Esophagus muscularis mucosa (tissue), 4 donors: Measurements from ENCODE around the gene TELO2. TPM values are rescaled to one million over a fixed set of nuclear protein-coding genes. Genes with fewer than 3 reads are reported as not detected.

Experiments
- DNase-seq: peaks from one replicate; pipeline ENCODE4 v3.0.0-alpha.2; 2017; ENCODE audit errors: extremely low spot score
- H3K27ac ChIP-seq, 4 donors: fragments of 200-600 bp; sonication (generic); replicated peaks in 1 of 4; 1 replicate in 3 of 4; 2 replicates in 1 of 4; pipeline ENCODE4 v1.5.1; 2016 to 2019; ENCODE audit warnings: mild to moderate bottlenecking in 1 of 4
- H3K27me3 ChIP-seq, 4 donors: fragments of 200-600 bp; sonication (generic); one replicate each; pipeline versions ENCODE4 v1.5.1 to v1.6.0; 2016 to 2019
- H3K36me3 ChIP-seq, 4 donors: fragments of 200-600 bp; sonication (generic); one replicate each; pipeline ENCODE4 v1.5.1; 2016 to 2019
- H3K4me1 ChIP-seq, 4 donors: fragments of 200-600 bp; sonication (generic); one replicate each; pipeline ENCODE4 v1.5.1; 2016 to 2019
- H3K4me3 ChIP-seq, 4 donors: fragments of 200-600 bp; sonication (generic); 1 replicate in 2 of 4; 2 replicates in 2 of 4; pipeline ENCODE4 v1.5.1; 2016 to 2019; ENCODE audit warnings: mild to moderate bottlenecking in 4 of 4, moderate library complexity in 1 of 4
- H3K9me3 ChIP-seq, 4 donors: fragments of 200-600 bp; sonication (generic); 1 replicate in 3 of 4; 2 replicates in 1 of 4; pipeline ENCODE4 v1.5.1; 2016 to 2019
- EP300 ChIP-seq: sonication (generic); formaldehyde crosslinking; IDR thresholded peaks from one replicate; pipeline ENCODE4 v1.6.1; 2017; ENCODE audit warnings: antibody characterized with exemption
- POLR2A ChIP-seq: fragments of 450-650 bp; IDR thresholded peaks from one replicate; pipeline ENCODE4 v1.6.1; 2017; ENCODE audit warnings: antibody characterized with exemption, moderate library complexity, mild to moderate bottlenecking, low read depth
- POLR2AphosphoS5 ChIP-seq, 2 donors: sonication (generic); formaldehyde crosslinking; IDR thresholded peaks; one replicate each; pipeline ENCODE4 v1.6.1; 2017; ENCODE audit warnings: antibody characterized with exemption in 2 of 2
- WGBS: methylation state at CpG from one replicate; pipeline ENCODE4 v1.1.5; 2018; 5-methylcytosine and 5-hydroxymethylcytosine counted together
- intact Hi-C: fragments of 100-400 bp; cut with DNase I; formaldehyde crosslinking; loops from one replicate; pipeline ENCODE4 v1.15.1; 2023
- total RNA-seq, 4 donors: library from RNA; depleted of rRNA; stranded (reverse); fragments of >200 nt; gene quantifications; one replicate each; pipeline versions ENCODE4 v1.1.0 to v1.2.1, GENCODE V29; 2016
- TF ChIP-seq, protein P1 (sequence below), 3 experiments: fragments of 200-600 bp in 2 of 3; fragments of 450-650 bp in 1 of 3; sonication (generic) in 2 of 3; IDR thresholded peaks; one replicate each; pipeline ENCODE4 v1.5.1; 2017 to 2019; ENCODE audit warnings: antibody characterized with exemption in 3 of 3, mild to moderate bottlenecking in 2 of 3, moderate library complexity in 1 of 3

TELO2 gene
- total RNA-seq, 4 donors from 2014 or later = 14.1 to 27.7 (median 18.4) TPM

- Histone ChIP-seq H3K9me3 (no peaks in the 10 kb centered on the region), H3K36me3 (peaks cover 9 to 56% (median 54%) of the 10 kb centered on the region in 4 donors), H3K27ac (peak overlapping the region; percentile 84 to 90 (median 86)), H3K4me1 (peaks cover 59 to 95% (median 78%) of the 10 kb centered on the region in 4 donors), H3K4me3 (peak overlapping the region; percentile 64 to 71 (median 65)), H3K27me3 (no peaks in the 10 kb centered on the region)
- DNase-seq = no peak
- WGBS = 62% methylated on average over 19 of the region's 39 CpGs
- intact Hi-C loops = no loop called here
- TF ChIP-seq POLR2A (no peak), EP300 (no peak), POLR2AphosphoS5 (IDR thresholded peaks at IDR 0.05) (peak in 1 of 2 donors; percentile 5)
- TF ChIP-seq, protein P1, sequence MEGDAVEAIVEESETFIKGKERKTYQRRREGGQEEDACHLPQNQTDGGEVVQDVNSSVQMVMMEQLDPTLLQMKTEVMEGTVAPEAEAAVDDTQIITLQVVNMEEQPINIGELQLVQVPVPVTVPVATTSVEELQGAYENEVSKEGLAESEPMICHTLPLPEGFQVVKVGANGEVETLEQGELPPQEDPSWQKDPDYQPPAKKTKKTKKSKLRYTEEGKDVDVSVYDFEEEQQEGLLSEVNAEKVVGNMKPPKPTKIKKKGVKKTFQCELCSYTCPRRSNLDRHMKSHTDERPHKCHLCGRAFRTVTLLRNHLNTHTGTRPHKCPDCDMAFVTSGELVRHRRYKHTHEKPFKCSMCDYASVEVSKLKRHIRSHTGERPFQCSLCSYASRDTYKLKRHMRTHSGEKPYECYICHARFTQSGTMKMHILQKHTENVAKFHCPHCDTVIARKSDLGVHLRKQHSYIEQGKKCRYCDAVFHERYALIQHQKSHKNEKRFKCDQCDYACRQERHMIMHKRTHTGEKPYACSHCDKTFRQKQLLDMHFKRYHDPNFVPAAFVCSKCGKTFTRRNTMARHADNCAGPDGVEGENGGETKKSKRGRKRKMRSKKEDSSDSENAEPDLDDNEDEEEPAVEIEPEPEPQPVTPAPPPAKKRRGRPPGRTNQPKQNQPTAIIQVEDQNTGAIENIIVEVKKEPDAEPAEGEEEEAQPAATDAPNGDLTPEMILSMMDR (IDR thresholded peaks at IDR 0.05) = no peak
Measured at GRCh38 chr16:1535391-1536291, 42.5 kb downstream of the TELO2 start.

- intact Hi-C loops = no loop called here
- peak overlapping the region; percentile 84 to 90 (median 86) for H3K27ac ChIP-seq
- peaks cover 10 to 66% (median 64%) of the 10 kb centered on the region in 4 donors for H3K36me3 ChIP-seq
- DNase-seq = no peak
- WGBS = 88% methylated on average over 12 of the region's 13 CpGs
- H3K4me1 ChIP-seq = peaks cover 62 to 95% (median 77%) of the 10 kb centered on the region in 4 donors
- H3K27me3 ChIP-seq = no peaks in the 10 kb centered on the region
- TF ChIP-seq, protein P1 (IDR thresholded peaks at IDR 0.05) = no peak
- TF ChIP-seq EP300 = no peak
- TF ChIP-seq POLR2AphosphoS5 (IDR thresholded peaks at IDR 0.05) = no peak
- no peak for TF ChIP-seq POLR2A
- H3K9me3 ChIP-seq = no peaks in the 10 kb centered on the region
- peak overlapping the region; percentile 64 to 71 (median 65) for H3K4me3 ChIP-seq
Measured at GRCh38 chr16:1536601-1537000, 43.4 kb downstream of the TELO2 start.

DNA sequence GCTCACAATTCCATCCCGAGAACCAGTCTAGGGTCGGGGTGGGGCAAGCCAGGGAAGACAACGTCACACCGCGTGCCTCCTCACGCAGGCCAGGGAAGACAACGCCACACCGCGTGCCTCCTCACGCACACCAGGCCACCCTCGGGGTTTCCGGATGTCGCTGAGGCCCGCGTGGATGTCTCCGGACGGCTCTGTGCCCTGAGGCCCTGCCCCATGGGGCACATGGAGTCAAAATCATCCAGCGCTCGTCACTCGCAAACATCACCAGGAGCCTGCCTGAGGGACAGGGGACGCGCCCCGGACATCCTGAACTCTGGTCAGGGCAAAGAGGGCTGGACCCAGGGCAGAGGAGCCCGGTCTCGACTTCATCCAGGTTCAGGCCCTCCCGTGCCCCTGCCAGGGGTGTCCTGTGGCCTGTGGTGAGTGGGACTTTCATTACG, 44.0 kb downstream of the TELO2 start:
- no peak for DNase-seq
- Histone ChIP-seq H3K27ac (peak overlapping the region; percentile 84 to 90 (median 86)), H3K4me3 (peak overlapping the region; percentile 64 to 71 (median 65)), H3K4me1 (peaks cover 62 to 95% (median 77%) of the 10 kb centered on the region in 4 donors), H3K9me3 (no peaks in the 10 kb centered on the region), H3K36me3 (peaks cover 15 to 71% (median 69%) of the 10 kb centered on the region in 4 donors), H3K27me3 (no peaks in the 10 kb centered on the region)
- TF ChIP-seq, protein P1 (IDR thresholded peaks at IDR 0.05) = no peak
- no peak for TF ChIP-seq POLR2A
- no peak for TF ChIP-seq EP300
- TF ChIP-seq POLR2AphosphoS5 (IDR thresholded peaks at IDR 0.05) = peak in 1 of 2 donors; percentile 5
- intact Hi-C loops = no loop called here
- WGBS = 84% methylated on average over 14 of the region's 27 CpGs

- Histone ChIP-seq H3K9me3 (no peaks in the 10 kb centered on the region), H3K4me3 (peak overlapping the region; percentile 64 to 71 (median 65)), H3K27ac (peak overlapping the region in 3 of 4 donors; percentile 84 to 87 (median 86)), H3K27me3 (no peaks in the 10 kb centered on the region), H3K4me1 (peaks cover 62 to 95% (median 77%) of the 10 kb centered on the region in 4 donors), H3K36me3 (peaks cover 19 to 78% (median 76%) of the 10 kb centered on the region in 4 donors)
- intact Hi-C loops = no loop called here
- 82% methylated on average over 14 of the region's 26 CpGs for WGBS
- TF ChIP-seq POLR2AphosphoS5 (IDR thresholded peaks at IDR 0.05) (no peak), EP300 (no peak), POLR2A (no peak)
- TF ChIP-seq, protein P1 (IDR thresholded peaks at IDR 0.05) = no peak
- no peak for DNase-seq
Measured at GRCh38 chr16:1537763-1538289, 44.7 kb downstream of the TELO2 start.
